ENCODE data around the gene NAV2. TPM values are rescaled to one million over a fixed set of nuclear protein-coding genes. Genes with fewer than 3 reads are reported as not detected.
A peak's percentile ranks its signal among the peaks of the same experiment; 100 is the strongest.

Gene NAV2
- polyA plus RNA-seq, 3 donors from 2014 or later: 0.66 TPM; not detected in 2

GRCh38 chr11:19715373-19715772 is 2.7 kb downstream of the NAV2 start:
- DNase-seq: no peak
- Mint-ChIP-seq H3K36me3 (no peaks in the 10 kb centered on the region), H3K27ac (no peak overlapping the region), H3K9me3 (no peaks in the 10 kb centered on the region), H3K27me3 (ENCODE audit: low read depth in 3 of 3) (peaks cover 21 to 28% (median 24%) of the 10 kb centered on the region in 3 donors), H3K4me1 (peaks cover 24 to 40% of the 10 kb centered on the region in 2 donors), H3K4me3 (peak overlapping the region; percentile 46 to 84 (median 53))

GRCh38 chr11:19718051-19718450 is 5.4 kb downstream of the NAV2 start:
- no peaks in the 10 kb centered on the region for H3K9me3 Mint-ChIP-seq
- peaks cover 13 to 27% (median 17%) of the 10 kb centered on the region in 3 donors for H3K27me3 Mint-ChIP-seq (ENCODE audit: low read depth in 3 of 3)
- H3K36me3 Mint-ChIP-seq: no peaks in the 10 kb centered on the region
- H3K4me1 Mint-ChIP-seq: peaks cover 21 to 37% of the 10 kb centered on the region in 2 donors
- DNase-seq: no peak
- H3K27ac Mint-ChIP-seq: no peak overlapping the region
- no peak overlapping the region for H3K4me3 Mint-ChIP-seq

- peaks cover 24 to 39% of the 10 kb centered on the region in 2 donors for H3K4me1 Mint-ChIP-seq
- no peak overlapping the region for H3K27ac Mint-ChIP-seq
- no peak overlapping the region for H3K4me3 Mint-ChIP-seq
- peaks cover 10 to 21% (median 14%) of the 10 kb centered on the region in 3 donors for H3K27me3 Mint-ChIP-seq (ENCODE audit: low read depth in 3 of 3)
- DNase-seq: no peak
- no peaks in the 10 kb centered on the region for H3K9me3 Mint-ChIP-seq
- no peaks in the 10 kb centered on the region for H3K36me3 Mint-ChIP-seq
Observed at GRCh38 chr11:19718951-19719350, 6.3 kb downstream of the NAV2 start.

GRCh38 chr11:19719960-19720359 is 7.3 kb downstream of the NAV2 start:
- H3K36me3 Mint-ChIP-seq: no peaks in the 10 kb centered on the region
- DNase-seq: no peak
- H3K4me1 Mint-ChIP-seq: peaks cover 28 to 39% of the 10 kb centered on the region in 2 donors
- no peak overlapping the region for H3K4me3 Mint-ChIP-seq
- H3K27ac Mint-ChIP-seq: no peak overlapping the region
- peaks cover 4 to 17% (median 12%) of the 10 kb centered on the region in 3 donors for H3K27me3 Mint-ChIP-seq (ENCODE audit: low read depth in 3 of 3)
- H3K9me3 Mint-ChIP-seq: no peaks in the 10 kb centered on the region

GRCh38 chr11:19721176-19721575 is 8.5 kb downstream of the NAV2 start:
- H3K9me3 Mint-ChIP-seq: no peaks in the 10 kb centered on the region
- no peak for DNase-seq
- peaks cover 3 to 8% (median 5%) of the 10 kb centered on the region in 3 donors for H3K27me3 Mint-ChIP-seq (ENCODE audit: low read depth in 3 of 3)
- H3K27ac Mint-ChIP-seq: no peak overlapping the region
- no peaks in the 10 kb centered on the region for H3K36me3 Mint-ChIP-seq
- peaks cover 28 to 32% of the 10 kb centered on the region in 2 donors for H3K4me1 Mint-ChIP-seq
- H3K4me3 Mint-ChIP-seq: no peak overlapping the region

- DNase-seq: no peak
- H3K27me3 Mint-ChIP-seq (ENCODE audit: low read depth in 3 of 3): peaks cover 0 to 5% (median 3%) of the 10 kb centered on the region in 3 donors
- H3K27ac Mint-ChIP-seq: peak overlapping the region in 3 of 6 donors; percentile 36 to 91 (median 85)
- H3K36me3 Mint-ChIP-seq: no peaks in the 10 kb centered on the region
- peaks cover 28 to 32% of the 10 kb centered on the region in 2 donors for H3K4me1 Mint-ChIP-seq
- H3K9me3 Mint-ChIP-seq: no peaks in the 10 kb centered on the region
- peak overlapping the region in 2 of 5 donors; percentile 2 to 60 for H3K4me3 Mint-ChIP-seq
Observed at GRCh38 chr11:19722702-19723101, 10.1 kb downstream of the NAV2 start.

GRCh38 chr11:19723572-19724342 is 11.1 kb downstream of the NAV2 start:
- DNase-seq: peak; percentile 59 to 60 (median 59)
- no peaks in the 10 kb centered on the region for H3K9me3 Mint-ChIP-seq
- H3K27ac Mint-ChIP-seq: peak overlapping the region; percentile 65 to 91 (median 86)
- H3K27me3 Mint-ChIP-seq (ENCODE audit: low read depth in 3 of 3): peaks cover 0 to 5% (median 3%) of the 10 kb centered on the region in 3 donors
- H3K36me3 Mint-ChIP-seq: no peaks in the 10 kb centered on the region
- peaks cover 28 to 32% of the 10 kb centered on the region in 2 donors for H3K4me1 Mint-ChIP-seq
- H3K4me3 Mint-ChIP-seq: peak overlapping the region; percentile 46 to 73 (median 60)

GRCh38 chr11:19724765-19725164 is 12.1 kb downstream of the NAV2 start:
- no peaks in the 10 kb centered on the region for H3K36me3 Mint-ChIP-seq
- peak overlapping the region in 1 of 6 donors; percentile 5 for H3K27ac Mint-ChIP-seq
- H3K4me3 Mint-ChIP-seq: no peak overlapping the region
- peaks cover 28 to 32% of the 10 kb centered on the region in 2 donors for H3K4me1 Mint-ChIP-seq
- peaks cover 0 to 7% (median 3%) of the 10 kb centered on the region in 3 donors for H3K27me3 Mint-ChIP-seq (ENCODE audit: low read depth in 3 of 3)
- H3K9me3 Mint-ChIP-seq: no peaks in the 10 kb centered on the region
- no peak for DNase-seq

- Mint-ChIP-seq H3K4me3 (no peak overlapping the region), H3K27ac (no peak overlapping the region)
Observed at GRCh38 chr11:19725379-19726079, 12.9 kb downstream of the NAV2 start.

GRCh38 chr11:19727246-19727645 is 14.6 kb downstream of the NAV2 start:
- Mint-ChIP-seq H3K4me1 (peaks cover 27 to 31% of the 10 kb centered on the region in 2 donors), H3K27ac (no peak overlapping the region), H3K36me3 (no peaks in the 10 kb centered on the region), H3K4me3 (no peak overlapping the region), H3K27me3 (ENCODE audit: low read depth in 3 of 3) (peaks cover 0 to 6% (median 3%) of the 10 kb centered on the region in 3 donors), H3K9me3 (no peaks in the 10 kb centered on the region)
- no peak for DNase-seq

More at GRCh38 chr11:19725379-19726079, 12.9 kb downstream of the NAV2 start:
- H3K4me1 Mint-ChIP-seq: peaks cover 28 to 32% of the 10 kb centered on the region in 2 donors
- no peaks in the 10 kb centered on the region for H3K36me3 Mint-ChIP-seq
- peaks cover 0 to 6% (median 3%) of the 10 kb centered on the region in 3 donors for H3K27me3 Mint-ChIP-seq (ENCODE audit: low read depth in 3 of 3)
- no peak for DNase-seq
- H3K9me3 Mint-ChIP-seq: no peaks in the 10 kb centered on the region

GRCh38 chr11:19728436-19728835 is 15.8 kb downstream of the NAV2 start:
- no peak overlapping the region for H3K4me3 Mint-ChIP-seq
- peaks cover 15 to 19% of the 10 kb centered on the region in 2 donors for H3K4me1 Mint-ChIP-seq
- peak overlapping the region in 1 of 6 donors; percentile 31 for H3K27ac Mint-ChIP-seq
- H3K36me3 Mint-ChIP-seq: no peaks in the 10 kb centered on the region
- H3K9me3 Mint-ChIP-seq: no peaks in the 10 kb centered on the region
- no peak for DNase-seq
- H3K27me3 Mint-ChIP-seq (ENCODE audit: low read depth in 3 of 3): peaks cover 0 to 6% (median 2%) of the 10 kb centered on the region in 3 donors

- H3K27me3 Mint-ChIP-seq (ENCODE audit: low read depth in 3 of 3): peaks cover 0 to 6% (median 0%) of the 10 kb centered on the region in 3 donors
- H3K4me1 Mint-ChIP-seq: peaks cover 8 to 12% of the 10 kb centered on the region in 2 donors
- H3K9me3 Mint-ChIP-seq: peaks cover 0 to 2% (median 0%) of the 10 kb centered on the region in 6 donors
- no peak for DNase-seq
- H3K27ac Mint-ChIP-seq: no peak overlapping the region
- no peak overlapping the region for H3K4me3 Mint-ChIP-seq
- H3K36me3 Mint-ChIP-seq: no peaks in the 10 kb centered on the region
Observed at GRCh38 chr11:19729141-19729540, 16.5 kb downstream of the NAV2 start.

GRCh38 chr11:19730373-19730772 is 17.7 kb downstream of the NAV2 start:
- Mint-ChIP-seq H3K36me3 (no peaks in the 10 kb centered on the region), H3K4me3 (no peak overlapping the region), H3K27me3 (ENCODE audit: low read depth in 3 of 3) (peaks cover 0 to 6% (median 0%) of the 10 kb centered on the region in 3 donors), H3K4me1 (no peaks in the 10 kb centered on the region), H3K27ac (no peak overlapping the region), H3K9me3 (peaks cover 0 to 2% (median 0%) of the 10 kb centered on the region in 6 donors)
- no peak for DNase-seq

GRCh38 chr11:19734171-19734570 is 21.5 kb downstream of the NAV2 start:
- Mint-ChIP-seq H3K4me3 (no peak overlapping the region), H3K27me3 (ENCODE audit: low read depth in 3 of 3) (peaks cover 0 to 2% (median 0%) of the 10 kb centered on the region in 3 donors), H3K4me1 (peaks cover 0 to 4% of the 10 kb centered on the region in 2 donors), H3K9me3 (peaks cover 0 to 2% (median 0%) of the 10 kb centered on the region in 6 donors), H3K27ac (no peak overlapping the region), H3K36me3 (no peaks in the 10 kb centered on the region)
- DNase-seq: no peak
